ENCODE measurements around the gene HOXB8.

HOXB8 gene

GRCh38 chr17:48597528-48597777, 17.6 kb downstream of the HOXB8 start:
- Histone ChIP-seq H3K9me3 (ENCODE audit: low read length) (no peaks in the 10 kb centered on the region), H3K79me2 (ENCODE audit: insufficient read depth, low read length) (no peaks in the 10 kb centered on the region), H2AFZ (ENCODE audit: low read length) (no peak overlapping the region), H3F3A (ENCODE audit: insufficient read depth, low read length) (no peaks in the 10 kb centered on the region), H3K9ac (ENCODE audit: low read length) (no peak overlapping the region), H3K9me2 (ENCODE audit: low read depth, low read length) (no peaks in the 10 kb centered on the region), H3K4me2 (ENCODE audit: low read length) (no peak overlapping the region), H3K4me3 (ENCODE audit: low read depth, low read length, poor library complexity, severe bottlenecking) (no peak overlapping the region), H3K27ac (ENCODE audit: low read depth, low read length, poor library complexity, severe bottlenecking) (no peak overlapping the region), H4K20me1 (ENCODE audit: insufficient read depth, low read length) (no peaks in the 10 kb centered on the region), H3K27me3 (ENCODE audit: insufficient read depth, low read length) (peaks cover 5% of the 10 kb centered on the region; the same call in 1 of the 2 replicates), H3K36me3 (ENCODE audit: insufficient read depth, low read length) (no peaks in the 10 kb centered on the region), H3K4me1 (ENCODE audit: insufficient read depth, low read length, severe bottlenecking) (no peaks in the 10 kb centered on the region)
- no peak for TF ChIP-seq EZH2 (IDR thresholded peaks at IDR 0.05; ENCODE audit: borderline replicate concordance, low read length)

GRCh38 chr17:48596735-48597527, 18.2 kb downstream of the HOXB8 start:
- TF ChIP-seq CTCF (IDR thresholded peaks at IDR 0.05; ENCODE audit: low read length) (no peak), EZH2 (IDR thresholded peaks at IDR 0.05; ENCODE audit: borderline replicate concordance, low read length) (no peak)
- Histone ChIP-seq H4K20me1 (ENCODE audit: insufficient read depth, low read length) (no peaks in the 10 kb centered on the region), H3K9me3 (ENCODE audit: low read length) (no peaks in the 10 kb centered on the region), H3K36me3 (ENCODE audit: insufficient read depth, low read length) (no peaks in the 10 kb centered on the region), H3K4me2 (ENCODE audit: low read length) (no peak overlapping the region), H3K4me1 (ENCODE audit: insufficient read depth, low read length, severe bottlenecking) (no peaks in the 10 kb centered on the region), H2AFZ (ENCODE audit: low read length) (no peak overlapping the region), H3K9ac (ENCODE audit: low read length) (no peak overlapping the region), H3K27ac (ENCODE audit: low read depth, low read length, poor library complexity, severe bottlenecking) (no peak overlapping the region), H3K4me3 (ENCODE audit: low read depth, low read length, poor library complexity, severe bottlenecking) (no peak overlapping the region), H3F3A (ENCODE audit: insufficient read depth, low read length) (no peaks in the 10 kb centered on the region), H3K9me2 (ENCODE audit: low read depth, low read length) (no peaks in the 10 kb centered on the region), H3K27me3 (ENCODE audit: insufficient read depth, low read length) (peaks cover 3% of the 10 kb centered on the region; the same call in 1 of the 2 replicates), H3K79me2 (ENCODE audit: insufficient read depth, low read length) (no peaks in the 10 kb centered on the region)

- Histone ChIP-seq H2AFZ (ENCODE audit: low read length) (no peak overlapping the region), H3K9ac (ENCODE audit: low read length) (no peak overlapping the region), H3K79me2 (ENCODE audit: insufficient read depth, low read length) (no peaks in the 10 kb centered on the region), H3F3A (ENCODE audit: insufficient read depth, low read length) (no peaks in the 10 kb centered on the region), H3K4me1 (ENCODE audit: insufficient read depth, low read length, severe bottlenecking) (no peaks in the 10 kb centered on the region), H3K36me3 (ENCODE audit: insufficient read depth, low read length) (no peaks in the 10 kb centered on the region), H3K9me3 (ENCODE audit: low read length) (no peaks in the 10 kb centered on the region), H3K4me2 (ENCODE audit: low read length) (no peak overlapping the region), H3K27me3 (ENCODE audit: insufficient read depth, low read length) (no peaks in the 10 kb centered on the region), H4K20me1 (ENCODE audit: insufficient read depth, low read length) (no peaks in the 10 kb centered on the region), H3K27ac (ENCODE audit: low read depth, low read length, poor library complexity, severe bottlenecking) (no peak overlapping the region), H3K4me3 (ENCODE audit: low read depth, low read length, poor library complexity, severe bottlenecking) (no peak overlapping the region), H3K9me2 (ENCODE audit: low read depth, low read length) (no peaks in the 10 kb centered on the region)
- TF ChIP-seq CTCF (IDR thresholded peaks at IDR 0.05; ENCODE audit: low read length) (no peak), EZH2 (IDR thresholded peaks at IDR 0.05; ENCODE audit: borderline replicate concordance, low read length) (no peak)
Observed at GRCh38 chr17:48596000-48596734, 18.9 kb downstream of the HOXB8 start.

All from OCI-LY1 (cell line).